Vagina (tissue), 2 donors: Measurements from ENCODE around the gene DNAH10.

Experiments
- CTCF ChIP-seq, 3 experiments: fragments of 450-650 bp in 2 of 3; fragments of 200-600 bp in 1 of 3; sonication (generic) in 1 of 3; IDR thresholded peaks; one replicate each; pipeline ENCODE4 v1.5.1; 2017 to 2019; ENCODE audit warnings: antibody characterized with exemption in 3 of 3, mild to moderate bottlenecking in 2 of 3, moderate library complexity in 2 of 3
- POLR2A ChIP-seq, 2 donors: fragments of 450-650 bp; IDR thresholded peaks; one replicate each; pipeline ENCODE4 v1.6.1; 2017; ENCODE audit warnings: antibody characterized with exemption in 2 of 2, mild to moderate bottlenecking in 2 of 2, moderate library complexity in 2 of 2
- POLR2AphosphoS5 ChIP-seq, 2 donors: sonication (generic); formaldehyde crosslinking; IDR thresholded peaks; one replicate each; pipeline ENCODE4 v1.9.0; 2017; ENCODE audit warnings: antibody characterized with exemption in 2 of 2, mild to moderate bottlenecking in 2 of 2, low read depth in 1 of 2; ENCODE audit not compliant: insufficient read depth in 1 of 2

- TF ChIP-seq CTCF (IDR thresholded peaks at IDR 0.05), result no peak
- no peak for TF ChIP-seq POLR2A (IDR thresholded peaks at IDR 0.05)
- no peak for TF ChIP-seq POLR2AphosphoS5 (IDR thresholded peaks at IDR 0.05; ENCODE audit: insufficient read depth in 1 of 2, low read depth in 1 of 2)
Measured at GRCh38 chr12:123908884-123909725, 147.0 kb downstream of the DNAH10 start.
